GDM1 (cell line): ENCODE results near the gene CDH13.

Source experiments
- DNase-seq: peaks from one replicate; lab custom pipeline; 2025; lab: John Stamatoyannopoulos, UW

Gene CDH13

GRCh38 chr16:83682868-83683235, 1056.1 kb downstream of the CDH13 start:
- no peak for DNase-seq

- DNase-seq = no peak
Measured at GRCh38 chr16:83685615-83686165, 1058.9 kb downstream of the CDH13 start.

- no peak for DNase-seq
Measured at GRCh38 chr16:83686726-83687125, 1060.0 kb downstream of the CDH13 start.

- no peak for DNase-seq
Measured at GRCh38 chr16:83689385-83689831, 1062.6 kb downstream of the CDH13 start.

GRCh38 chr16:83692224-83692623, 1065.5 kb downstream of the CDH13 start:
- no peak for DNase-seq

- DNase-seq = no peak
Measured at GRCh38 chr16:83698964-83699363, 1072.2 kb downstream of the CDH13 start.

- DNase-seq = no peak
Measured at GRCh38 chr16:83699817-83700216, 1073.0 kb downstream of the CDH13 start.

- DNase-seq = no peak
Measured at GRCh38 chr16:83700918-83701317, 1074.1 kb downstream of the CDH13 start.

GRCh38 chr16:83701494-83701893, 1074.7 kb downstream of the CDH13 start:
- DNase-seq = peak; percentile 3

GRCh38 chr16:83704656-83705055, 1077.9 kb downstream of the CDH13 start:
- DNase-seq = no peak

- no peak for DNase-seq
Measured at GRCh38 chr16:83705856-83706255, 1079.1 kb downstream of the CDH13 start.

- no peak for DNase-seq
Measured at GRCh38 chr16:83706394-83706793, 1079.6 kb downstream of the CDH13 start.

GRCh38 chr16:83711069-83711468, 1084.3 kb downstream of the CDH13 start:
- no peak for DNase-seq

- DNase-seq = no peak
Measured at GRCh38 chr16:83713597-83713996, 1086.8 kb downstream of the CDH13 start.

- no peak for DNase-seq
Measured at GRCh38 chr16:83714286-83714685, 1087.5 kb downstream of the CDH13 start.

GRCh38 chr16:83715217-83715920, 1088.6 kb downstream of the CDH13 start:
- DNase-seq = no peak

GRCh38 chr16:83717308-83717707, 1090.5 kb downstream of the CDH13 start:
- DNase-seq = no peak

- no peak for DNase-seq
Measured at GRCh38 chr16:83717814-83718213, 1091.0 kb downstream of the CDH13 start.

GRCh38 chr16:83720213-83720612, 1093.4 kb downstream of the CDH13 start:
- DNase-seq = no peak

- no peak for DNase-seq
Measured at GRCh38 chr16:83720981-83721380, 1094.2 kb downstream of the CDH13 start.

GRCh38 chr16:83721676-83722075, 1094.9 kb downstream of the CDH13 start:
- DNase-seq = no peak

- DNase-seq = no peak
Measured at GRCh38 chr16:83722456-83723183, 1095.9 kb downstream of the CDH13 start.

- DNase-seq = no peak
Measured at GRCh38 chr16:83723244-83723643, 1096.5 kb downstream of the CDH13 start.
